HUES6 (cell line): ENCODE measurements around the gene EPB41L5.
"Not testable (repeated sequence)": the region's sequence is repeated elsewhere in the genome, so short reads cannot be mapped to it uniquely, and the experiment has no call there.

Experiments
- H3K27ac ChIP-seq: 2 replicates; pipeline ENCODE4 v1.7.0; 2013; ENCODE audit warnings: low read depth, mild to moderate bottlenecking, low read length, inconsistent platforms
- H3K27me3 ChIP-seq: 2 replicates; pipeline ENCODE4 v1.6.1; 2013; ENCODE audit warnings: low read length; ENCODE audit not compliant: control insufficient read depth, insufficient read depth
- H3K36me3 ChIP-seq: 2 replicates; pipeline ENCODE4 v1.6.1; 2013; ENCODE audit warnings: low read length; ENCODE audit not compliant: control insufficient read depth, insufficient read depth
- H3K4me1 ChIP-seq: 2 replicates; pipeline ENCODE4 v1.6.1; 2013; ENCODE audit warnings: low read length; ENCODE audit not compliant: control insufficient read depth, insufficient read depth
- H3K4me3 ChIP-seq: 2 replicates; pipeline ENCODE4 v1.5.1; 2013; ENCODE audit warnings: low read depth, low read length
- H3K9ac ChIP-seq: one replicate; pipeline ENCODE4 v1.6.1; 2013; ENCODE audit warnings: mild to moderate bottlenecking, low read length
- H3K9me3 ChIP-seq: 2 replicates; pipeline ENCODE4 v1.6.1; 2013; ENCODE audit warnings: low read depth, low read length; ENCODE audit not compliant: control insufficient read depth, insufficient read depth

Gene EPB41L5

GRCh38 chr2:120012363-120012762 is 514 bp upstream of the EPB41L5 start:
- Histone ChIP-seq H3K4me3 (peak overlapping the region; percentile 48), H3K36me3 (no peaks in the 10 kb centered on the region), H3K9ac (no peak overlapping the region), H3K9me3 (no peaks in the 10 kb centered on the region), H3K27me3 (peaks cover 8% of the 10 kb centered on the region), H3K4me1 (peaks cover 19% of the 10 kb centered on the region), H3K27ac (no peak overlapping the region)

DNA sequence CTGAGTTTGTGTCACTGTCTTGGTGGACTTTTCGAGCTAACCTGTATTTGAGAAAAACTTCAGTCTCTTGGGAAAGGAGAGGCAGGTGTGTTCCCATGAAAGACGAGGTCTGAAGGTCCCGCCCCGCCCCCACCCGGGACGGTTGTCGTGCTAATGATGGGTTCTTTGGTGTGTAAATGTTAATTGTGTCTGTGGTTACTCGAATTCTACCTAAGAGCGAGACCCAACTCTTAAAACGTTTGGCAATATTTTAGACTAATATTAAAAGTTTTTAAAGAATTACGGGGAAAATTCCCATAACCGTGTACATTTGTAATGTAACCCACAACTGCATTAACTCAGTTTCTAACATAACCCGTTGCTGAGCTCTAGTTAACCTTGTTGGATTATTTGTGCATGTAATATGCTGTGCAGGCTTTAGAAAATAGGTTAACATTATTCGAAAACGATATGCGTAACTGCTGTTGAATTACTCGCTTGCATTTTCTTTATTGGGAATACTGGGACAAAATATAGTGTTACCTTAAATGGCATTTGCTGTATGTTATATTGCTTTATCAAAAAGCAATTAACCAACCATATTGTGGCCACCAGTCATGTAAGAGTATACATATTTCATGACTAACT is 833 bp downstream of the EPB41L5 start:
- Histone ChIP-seq H3K36me3 (no peaks in the 10 kb centered on the region), H3K4me3 (peak overlapping the region; percentile 97), H3K4me1 (peaks cover 19% of the 10 kb centered on the region), H3K27ac (peak overlapping the region; percentile 89; the same call in 1 of the 2 replicates), H3K9ac (peak overlapping the region; percentile 89), H3K9me3 (no peaks in the 10 kb centered on the region), H3K27me3 (peaks cover 8% of the 10 kb centered on the region)

- Histone ChIP-seq H3K9me3 (no peaks in the 10 kb centered on the region), H3K36me3 (peaks cover 4% of the 10 kb centered on the region; the same call in 1 of the 2 replicates), H3K27me3 (peaks cover 8% of the 10 kb centered on the region), H3K4me3 (peak overlapping the region; percentile 97), H3K9ac (no peak overlapping the region), H3K4me1 (peaks cover 24% of the 10 kb centered on the region), H3K27ac (no peak overlapping the region)
These were observed 1.5 kb downstream of the EPB41L5 start for GRCh38 chr2:120014226-120014980.

- no peak overlapping the region for H3K27ac ChIP-seq
- peaks cover 8% of the 10 kb centered on the region; the same call in 1 of the 2 replicates for H3K36me3 ChIP-seq
- H3K9me3 ChIP-seq = no peaks in the 10 kb centered on the region
- peaks cover 19% of the 10 kb centered on the region; the same call in 1 of the 2 replicates for H3K4me1 ChIP-seq
- peaks cover 1% of the 10 kb centered on the region; the same call in 1 of the 2 replicates for H3K27me3 ChIP-seq
- no peak overlapping the region for H3K9ac ChIP-seq
- H3K4me3 ChIP-seq = no peak overlapping the region
These were observed 3.9 kb downstream of the EPB41L5 start for GRCh38 chr2:120016800-120017199.

DNA sequence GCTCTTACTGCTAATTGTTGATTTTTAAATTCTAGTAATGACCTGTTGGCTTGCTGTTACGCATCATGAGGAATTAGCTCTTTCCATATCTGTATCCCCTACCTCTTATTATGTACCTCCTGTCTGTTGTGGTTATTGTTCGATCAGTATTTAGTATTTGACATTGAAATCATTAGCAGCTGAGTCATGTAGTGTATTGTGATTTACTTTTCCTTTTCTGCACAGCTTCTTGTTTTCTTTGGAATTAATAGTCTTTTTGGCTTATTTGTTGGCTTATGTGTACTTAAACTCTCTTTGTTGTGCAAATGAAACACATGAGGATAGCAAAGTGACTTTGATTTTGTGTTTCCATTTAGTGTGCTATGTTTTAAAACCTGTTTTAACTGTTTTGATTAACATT is 4.3 kb downstream of the EPB41L5 start:
- Histone ChIP-seq H3K4me3 (no peak overlapping the region), H3K36me3 (peaks cover 8% of the 10 kb centered on the region; the same call in 1 of the 2 replicates), H3K4me1 (peaks cover 19% of the 10 kb centered on the region; the same call in 1 of the 2 replicates), H3K9me3 (no peaks in the 10 kb centered on the region), H3K27ac (no peak overlapping the region), H3K27me3 (no peaks in the 10 kb centered on the region), H3K9ac (no peak overlapping the region)

- no peaks in the 10 kb centered on the region for H3K9me3 ChIP-seq
- no peaks in the 10 kb centered on the region for H3K27me3 ChIP-seq
- H3K27ac ChIP-seq = no peak overlapping the region
- H3K4me3 ChIP-seq = no peak overlapping the region
- peaks cover 19% of the 10 kb centered on the region; the same call in 1 of the 2 replicates for H3K4me1 ChIP-seq
- peaks cover 8% of the 10 kb centered on the region; the same call in 1 of the 2 replicates for H3K36me3 ChIP-seq
- H3K9ac ChIP-seq = no peak overlapping the region
These were observed 5.7 kb downstream of the EPB41L5 start for GRCh38 chr2:120018549-120018948.

DNA sequence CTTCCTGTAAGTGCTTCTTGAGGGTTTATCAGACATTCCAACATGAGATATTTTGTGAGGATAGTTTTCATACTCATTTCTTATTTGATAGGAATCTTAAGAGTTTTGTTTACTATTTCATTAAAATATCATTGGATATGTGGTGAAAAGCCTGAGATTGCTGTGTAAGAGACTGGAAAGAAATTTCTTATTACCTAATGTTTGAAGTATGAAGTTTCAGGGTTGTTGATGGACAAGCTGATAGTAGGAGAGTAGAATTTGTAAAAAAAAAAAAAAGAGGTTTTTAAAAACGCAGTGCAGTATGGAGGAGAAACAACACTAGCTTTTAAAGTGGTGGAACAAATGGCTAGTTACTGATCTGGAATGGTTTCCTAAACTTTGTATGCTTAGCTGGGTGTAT is 7.7 kb downstream of the EPB41L5 start:
- Histone ChIP-seq H3K36me3 (peaks cover 11% of the 10 kb centered on the region; the same call in 1 of the 2 replicates), H3K27ac (no peak overlapping the region), H3K9ac (no peak overlapping the region), H3K4me3 (no peak overlapping the region), H3K27me3 (no peaks in the 10 kb centered on the region), H3K4me1 (peaks cover 9% of the 10 kb centered on the region; the same call in 1 of the 2 replicates), H3K9me3 (peaks cover 2% of the 10 kb centered on the region; the same call in 1 of the 2 replicates)

DNA sequence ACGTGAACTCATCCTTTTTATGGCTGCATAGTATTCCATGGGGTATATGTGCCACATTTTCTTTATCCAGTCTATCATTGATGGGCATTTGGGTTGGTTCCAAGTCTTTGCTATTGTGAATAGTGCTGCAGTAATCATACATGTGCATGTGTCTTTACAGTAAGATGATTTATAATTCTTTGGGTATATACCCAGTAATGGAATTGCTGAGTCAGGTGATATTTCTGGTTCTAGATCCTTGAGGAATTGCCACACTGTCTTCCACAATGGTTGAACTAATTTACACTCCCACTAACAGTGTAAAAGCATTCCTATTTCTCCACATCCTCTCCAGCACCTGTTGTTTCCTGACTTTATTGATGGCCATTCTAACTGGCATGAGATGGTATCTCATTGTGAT is 9.6 kb downstream of the EPB41L5 start:
- not testable (repeated sequence) for H3K9ac ChIP-seq, H3K27ac ChIP-seq, H3K27me3 ChIP-seq, H3K9me3 ChIP-seq, H3K4me3 ChIP-seq, H3K4me1 ChIP-seq
- peaks cover 11% of the 10 kb centered on the region; the same call in 1 of the 2 replicates for H3K36me3 ChIP-seq

DNA sequence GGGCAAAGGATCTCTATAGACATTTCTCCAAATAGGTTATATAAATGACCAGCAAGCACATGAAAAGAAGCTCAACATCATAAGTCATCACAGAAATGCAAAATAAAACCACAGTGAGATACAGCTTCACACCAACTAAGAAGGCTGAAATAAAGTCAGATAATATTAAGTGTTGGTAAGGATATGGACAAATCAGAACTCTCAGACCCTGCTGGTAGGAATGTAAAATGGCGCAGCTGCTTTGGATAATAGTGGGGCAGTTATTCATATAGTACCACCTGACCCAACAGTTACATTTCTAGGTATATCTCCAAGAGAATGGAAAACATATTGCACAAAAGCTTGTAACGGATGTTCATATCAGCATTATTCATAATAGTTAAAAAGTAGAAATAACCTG is 14.0 kb downstream of the EPB41L5 start:
- peaks cover 6% of the 10 kb centered on the region; the same call in 1 of the 2 replicates for H3K9me3 ChIP-seq
- H3K9ac ChIP-seq = no peak overlapping the region
- H3K36me3 ChIP-seq = peaks cover 2% of the 10 kb centered on the region; the same call in 1 of the 2 replicates
- H3K27ac ChIP-seq = no peak overlapping the region
- no peaks in the 10 kb centered on the region for H3K27me3 ChIP-seq
- H3K4me3 ChIP-seq = no peak overlapping the region
- peaks cover 6% of the 10 kb centered on the region; the same call in 1 of the 2 replicates for H3K4me1 ChIP-seq

- Histone ChIP-seq H3K36me3 (peaks cover 2% of the 10 kb centered on the region; the same call in 1 of the 2 replicates), H3K4me3 (no peak overlapping the region), H3K4me1 (peaks cover 6% of the 10 kb centered on the region; the same call in 1 of the 2 replicates), H3K27ac (no peak overlapping the region), H3K27me3 (no peaks in the 10 kb centered on the region), H3K9ac (no peak overlapping the region), H3K9me3 (peaks cover 6% of the 10 kb centered on the region; the same call in 1 of the 2 replicates)
These were observed 15.9 kb downstream of the EPB41L5 start for GRCh38 chr2:120028795-120029194.
